ENCODE results near the gene ZFYVE19. TPM values are rescaled to one million over a fixed set of nuclear protein-coding genes. Genes with fewer than 3 reads are reported as not detected.
A peak's percentile ranks its signal among the peaks of the same experiment; 100 is the strongest.

ZFYVE19 gene
- total and polyA plus RNA-seq, 2 donors (not counting 3 experiments of a cell fraction or from before 2014, with no cell fraction given) = 29.7 to 47.2 TPM

- intact Hi-C loops (cut with micrococcal nuclease) (no loop called here), dilution Hi-C loops (cut with MboI; ENCODE audit: extremely low pct_ligation_motif_present, low sequenced_read_pairs) (no loop called here)
- H4K20me1 ChIP-seq (replicated peaks; ENCODE audit: control insufficient read depth, extremely low read depth, insufficient read depth, low read length) = no peaks in the 10 kb centered on the region
- peak overlapping the region; percentile 6 for H2AFZ ChIP-seq (ENCODE audit: low read depth, low read length)
- no TSS peak for BruUV-seq (replicated peaks)
- H3K4me2 ChIP-seq (ENCODE audit: insufficient read depth, low read length) = no peak overlapping the region
- peaks cover 11% of the 10 kb centered on the region in 2 experiments for H3K27me3 ChIP-seq (ENCODE audit: control insufficient read depth in 2 of 2, insufficient read depth in 2 of 2, low read length in 2 of 2)
- no peak for DNase-seq (ENCODE audit: low read depth, low spot score)
- no peak overlapping the region for H3K9ac ChIP-seq (replicated peaks; ENCODE audit: extremely low read depth, insufficient read depth, low read length)
- H3K4me3 ChIP-seq (replicated peaks in 1 of 3; ENCODE audit: insufficient read depth in 1 of 3, low read depth in 1 of 3, low read length in 3 of 3) = peak overlapping the region in 1 of 3 experiments; percentile 39
- no peaks in the 10 kb centered on the region for H3K79me2 ChIP-seq (ENCODE audit: control insufficient read depth, insufficient read depth, low read length)
- ChIA-PET CTCF (interaction anchor here (1.1 to 8.3 kb wide), 5 partner anchors 10 to 60 kb away, joined by 3 to 71 read pairs (median 6); no protein-coding TSS in a partner anchor), POLR2A (no interaction called here)
- H3K9me3 ChIP-seq (replicated peaks; ENCODE audit: control insufficient read depth, insufficient read depth, low read length) = no peaks in the 10 kb centered on the region
- FAIRE-seq = no peak
- no peak overlapping the region for H3K27ac ChIP-seq (ENCODE audit: insufficient read depth, low read depth, low read length)
- peaks cover 5% of the 10 kb centered on the region for H3K4me1 ChIP-seq (ENCODE audit: control insufficient read depth, extremely low read depth, insufficient read depth, low read length)
- TF ChIP-seq JUN (IDR thresholded peaks at IDR 0.05; ENCODE audit: borderline replicate concordance, insufficient read depth, insufficient read length, low read depth) (no peak), GATA2 (IDR thresholded peaks at IDR 0.05; ENCODE audit: insufficient read depth, insufficient read length, low read depth, low read length) (no peak), POLR2AphosphoS5 (IDR thresholded peaks at IDR 0.05; ENCODE audit: insufficient read depth, low read depth, low read length) (no peak), EZH2 (IDR thresholded peaks at IDR 0.05; ENCODE audit: borderline replicate concordance, low read depth, low read length, severe bottlenecking) (no peak), POLR2A (IDR thresholded peaks at IDR 0.05; ENCODE audit: low read depth, low read length) (no peak), FOS (IDR thresholded peaks at IDR 0.05; ENCODE audit: borderline replicate concordance, insufficient read depth, low read length) (no peak)
- TF ChIP-seq, protein P1, sequence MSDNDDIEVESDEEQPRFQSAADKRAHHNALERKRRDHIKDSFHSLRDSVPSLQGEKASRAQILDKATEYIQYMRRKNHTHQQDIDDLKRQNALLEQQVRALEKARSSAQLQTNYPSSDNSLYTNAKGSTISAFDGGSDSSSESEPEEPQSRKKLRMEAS (IDR thresholded peaks at IDR 0.05; ENCODE audit: insufficient read depth, insufficient read length) = no peak
- H3K36me3 ChIP-seq (ENCODE audit: control insufficient read depth in 2 of 2, extremely low read depth in 1 of 2, insufficient read depth in 2 of 2, low read length in 2 of 2) = no peaks in the 10 kb centered on the region
- no peaks in the 10 kb centered on the region for H3K9me1 ChIP-seq (replicated peaks; ENCODE audit: control insufficient read depth, extremely low read depth, insufficient read depth, low read length)
These were observed 38.1 kb downstream of the ZFYVE19 start for GRCh38 chr15:40845036-40845435.

All from endothelial cell of umbilical vein (primary cell).